ENCODE measurements around the gene TRNT1. TPM values are rescaled to one million over a fixed set of nuclear protein-coding genes. Genes with fewer than 3 reads are reported as not detected.

The TRNT1 gene
- total RNA-seq, 1 donor from 2014 or later = 52.4 TPM

- no peak for DNase-seq (ENCODE audit: low spot score)
- no peaks in the 10 kb centered on the region for H3K4me1 Mint-ChIP-seq (ENCODE audit: low read depth)
- H3K36me3 Mint-ChIP-seq (ENCODE audit: low read depth) = no peaks in the 10 kb centered on the region
- no peak overlapping the region for H3K27ac Mint-ChIP-seq
- H3K4me3 Mint-ChIP-seq = no peak overlapping the region
- intact Hi-C loops (cut with micrococcal nuclease) = no loop called here
- H3K9me3 Mint-ChIP-seq = no peaks in the 10 kb centered on the region
- peaks cover under 1% of the 10 kb centered on the region for H3K27me3 Mint-ChIP-seq (ENCODE audit: insufficient read depth)
Observed at GRCh38 chr3:3101660-3102458, 24.9 kb upstream of the TRNT1 start.

- intact Hi-C loops (cut with micrococcal nuclease) = no loop called here
- Mint-ChIP-seq H3K27ac (no peak overlapping the region), H3K27me3 (ENCODE audit: insufficient read depth) (peaks cover 8% of the 10 kb centered on the region), H3K4me1 (ENCODE audit: low read depth) (no peaks in the 10 kb centered on the region), H3K9me3 (no peaks in the 10 kb centered on the region), H3K36me3 (ENCODE audit: low read depth) (no peaks in the 10 kb centered on the region), H3K4me3 (no peak overlapping the region)
- no peak for DNase-seq (ENCODE audit: low spot score)
Observed at GRCh38 chr3:3102751-3103150, 24.0 kb upstream of the TRNT1 start.

GRCh38 chr3:3105246-3105645, 21.5 kb upstream of the TRNT1 start:
- no peak overlapping the region for H3K4me3 Mint-ChIP-seq
- no peak for DNase-seq (ENCODE audit: low spot score)
- peaks cover 6% of the 10 kb centered on the region for H3K4me1 Mint-ChIP-seq (ENCODE audit: low read depth)
- no peaks in the 10 kb centered on the region for H3K9me3 Mint-ChIP-seq
- H3K36me3 Mint-ChIP-seq (ENCODE audit: low read depth) = no peaks in the 10 kb centered on the region
- intact Hi-C loops (cut with micrococcal nuclease) = no loop called here
- no peak overlapping the region for H3K27ac Mint-ChIP-seq
- H3K27me3 Mint-ChIP-seq (ENCODE audit: insufficient read depth) = peaks cover 11% of the 10 kb centered on the region

GRCh38 chr3:3105815-3106214, 20.9 kb upstream of the TRNT1 start:
- no peaks in the 10 kb centered on the region for H3K36me3 Mint-ChIP-seq (ENCODE audit: low read depth)

GRCh38 chr3:3107181-3107580, 19.6 kb upstream of the TRNT1 start:
- Mint-ChIP-seq H3K27ac (no peak overlapping the region), H3K36me3 (ENCODE audit: low read depth) (no peaks in the 10 kb centered on the region), H3K4me1 (ENCODE audit: low read depth) (peaks cover 6% of the 10 kb centered on the region), H3K4me3 (no peak overlapping the region), H3K9me3 (no peaks in the 10 kb centered on the region), H3K27me3 (ENCODE audit: insufficient read depth) (peaks cover 11% of the 10 kb centered on the region)
- no peak for DNase-seq (ENCODE audit: low spot score)
- intact Hi-C loops (cut with micrococcal nuclease) = no loop called here

More at GRCh38 chr3:3105815-3106214, 20.9 kb upstream of the TRNT1 start:
- peaks cover 11% of the 10 kb centered on the region for H3K27me3 Mint-ChIP-seq (ENCODE audit: insufficient read depth)
- H3K27ac Mint-ChIP-seq = no peak overlapping the region
- DNase-seq (ENCODE audit: low spot score) = no peak
- H3K9me3 Mint-ChIP-seq = no peaks in the 10 kb centered on the region
- intact Hi-C loops (cut with micrococcal nuclease) = no loop called here
- no peak overlapping the region for H3K4me3 Mint-ChIP-seq
- peaks cover 6% of the 10 kb centered on the region for H3K4me1 Mint-ChIP-seq (ENCODE audit: low read depth)

GRCh38 chr3:3107858-3108257, 18.9 kb upstream of the TRNT1 start:
- Mint-ChIP-seq H3K27ac (no peak overlapping the region), H3K4me1 (ENCODE audit: low read depth) (peaks cover 6% of the 10 kb centered on the region), H3K36me3 (ENCODE audit: low read depth) (no peaks in the 10 kb centered on the region), H3K27me3 (ENCODE audit: insufficient read depth) (peaks cover 13% of the 10 kb centered on the region), H3K4me3 (no peak overlapping the region), H3K9me3 (no peaks in the 10 kb centered on the region)
- intact Hi-C loops (cut with micrococcal nuclease) = no loop called here
- no peak for DNase-seq (ENCODE audit: low spot score)

GRCh38 chr3:3109407-3110298, 17.1 kb upstream of the TRNT1 start:
- Mint-ChIP-seq H3K27ac (no peak overlapping the region), H3K4me1 (ENCODE audit: low read depth) (peaks cover 6% of the 10 kb centered on the region), H3K27me3 (ENCODE audit: insufficient read depth) (peaks cover 15% of the 10 kb centered on the region), H3K4me3 (no peak overlapping the region), H3K9me3 (no peaks in the 10 kb centered on the region), H3K36me3 (ENCODE audit: low read depth) (no peaks in the 10 kb centered on the region)
- intact Hi-C loops (cut with micrococcal nuclease) = no loop called here
- DNase-seq (ENCODE audit: low spot score) = no peak

GRCh38 chr3:3110299-3110630, 16.5 kb upstream of the TRNT1 start, which contains the start of gene IL5RA:
TSS of gene IL5RA (minus strand) at chr3:3110374. CDS start at chr3:3104984, 5,390 bp downstream.
- Mint-ChIP-seq H3K27me3 (ENCODE audit: insufficient read depth) (peaks cover 15% of the 10 kb centered on the region), H3K27ac (no peak within 1 kb of the TSS), H3K9me3 (no peaks in the 10 kb centered on the region), H3K4me3 (no peak within 1 kb of the TSS), H3K4me1 (ENCODE audit: low read depth) (peaks cover 6% of the 10 kb centered on the region), H3K36me3 (ENCODE audit: low read depth) (no peaks in the 10 kb centered on the region)
- intact Hi-C loops (cut with micrococcal nuclease) = no loop called here
- DNase-seq (ENCODE audit: low spot score) = no peak

- Mint-ChIP-seq H3K9me3 (no peaks in the 10 kb centered on the region), H3K4me3 (no peak overlapping the region)
- DNase-seq (ENCODE audit: low spot score) = no peak
Observed at GRCh38 chr3:3110749-3111361, 15.9 kb upstream of the TRNT1 start.

GRCh38 chr3:3113042-3113709, 13.6 kb upstream of the TRNT1 start:
- Mint-ChIP-seq H3K27ac (no peak overlapping the region), H3K4me3 (no peak overlapping the region), H3K4me1 (ENCODE audit: low read depth) (peaks cover 6% of the 10 kb centered on the region), H3K27me3 (ENCODE audit: insufficient read depth) (peaks cover 13% of the 10 kb centered on the region), H3K36me3 (ENCODE audit: low read depth) (no peaks in the 10 kb centered on the region), H3K9me3 (no peaks in the 10 kb centered on the region)
- DNase-seq (ENCODE audit: low spot score) = no peak
- intact Hi-C loops (cut with micrococcal nuclease) = no loop called here

More at GRCh38 chr3:3110749-3111361, 15.9 kb upstream of the TRNT1 start:
- Mint-ChIP-seq H3K27me3 (ENCODE audit: insufficient read depth) (peaks cover 15% of the 10 kb centered on the region), H3K27ac (no peak overlapping the region), H3K36me3 (ENCODE audit: low read depth) (no peaks in the 10 kb centered on the region), H3K4me1 (ENCODE audit: low read depth) (peaks cover 6% of the 10 kb centered on the region)
- intact Hi-C loops (cut with micrococcal nuclease) = no loop called here

- intact Hi-C loops (cut with micrococcal nuclease) = no loop called here
- Mint-ChIP-seq H3K4me1 (ENCODE audit: low read depth) (no peaks in the 10 kb centered on the region), H3K4me3 (no peak overlapping the region), H3K27me3 (ENCODE audit: insufficient read depth) (peaks cover 10% of the 10 kb centered on the region), H3K36me3 (ENCODE audit: low read depth) (no peaks in the 10 kb centered on the region), H3K27ac (no peak overlapping the region), H3K9me3 (no peaks in the 10 kb centered on the region)
- no peak for DNase-seq (ENCODE audit: low spot score)
Observed at GRCh38 chr3:3117651-3118050, 9.1 kb upstream of the TRNT1 start.

- DNase-seq (ENCODE audit: low spot score) = no peak
- Mint-ChIP-seq H3K27me3 (ENCODE audit: insufficient read depth) (peaks cover 8% of the 10 kb centered on the region), H3K4me1 (ENCODE audit: low read depth) (no peaks in the 10 kb centered on the region), H3K27ac (no peak overlapping the region), H3K4me3 (no peak overlapping the region), H3K36me3 (ENCODE audit: low read depth) (no peaks in the 10 kb centered on the region), H3K9me3 (no peaks in the 10 kb centered on the region)
- intact Hi-C loops (cut with micrococcal nuclease) = no loop called here
Observed at GRCh38 chr3:3119393-3119851, 7.3 kb upstream of the TRNT1 start.

Data from activated T-helper 1 cell treated with anti-CD3 and anti-CD28 coated beads, Interleukin-12 subunit alpha, Interleukin-12 subunit beta, Interleukin-2, Interleukin-4 antibody, amounts not matched to agents 30 ng/mL and 10 ng/mL and 1 ng/mL, durations not matched to agents 14 hours and 24 hours and 36 hours (primary cell).